K562 (cell line): Measurements from ENCODE around the gene DPF1. TPM values are rescaled to one million over a fixed set of nuclear protein-coding genes. Genes with fewer than 3 reads are reported as not detected.

ENCODE experiments used
- CREB3 ChIP-seq: fragments of 450-650 bp; conservative IDR thresholded peaks from 2 replicates; pipeline ENCODE4 v1.6.1; 2016; ENCODE audit warnings: missing genetic modification characterization, low read depth, mild to moderate bottlenecking, missing compliant biosample characterization, moderate library complexity
- FOXO4 ChIP-seq: fragments of 450-650 bp; formaldehyde crosslinking; IDR thresholded peaks from 2 replicates; pipeline ENCODE4 v1.4.0; 2020; ENCODE audit warnings: mild to moderate bottlenecking, moderate library complexity
- FOXP1 ChIP-seq: sonication (generic); formaldehyde crosslinking; IDR thresholded peaks from 2 replicates; pipeline ENCODE4 v1.8.0; 2022; ENCODE audit warnings: mild to moderate bottlenecking, missing genetic modification reagents
- HDAC3 ChIP-seq: fragments of 450-650 bp; IDR thresholded peaks from 2 replicates; pipeline ENCODE4 v1.6.1; 2018; ENCODE audit warnings: borderline replicate concordance, mild to moderate bottlenecking, moderate library complexity; ENCODE audit not compliant: partially characterized antibody
- MED1 ChIP-seq: sonication (generic); formaldehyde crosslinking; IDR thresholded peaks from 2 replicates; pipeline ENCODE4 v1.8.1; 2023; ENCODE audit warnings: missing genetic modification reagents, borderline replicate concordance
- NR2C1 ChIP-seq, 2 experiments: fragments of 450-650 bp; IDR thresholded peaks; 2 replicates each; pipeline ENCODE4 v1.6.1; 2017; ENCODE audit warnings: mild to moderate bottlenecking in 2 of 2, antibody characterized with exemption in 1 of 2, inconsistent platforms in 1 of 2, missing compliant biosample characterization in 1 of 2, missing genetic modification characterization in 1 of 2
- PML ChIP-seq: IDR thresholded peaks from 2 replicates; pipeline ENCODE4 v1.6.1; 2012; ENCODE audit warnings: low read length, inconsistent platforms
- TFAM ChIP-seq: fragments of 250-450 bp; sonication (Bioruptor Pico); conservative IDR thresholded peaks from 2 replicates; pipeline ENCODE4 v1.5.0; 2021; ENCODE audit warnings: mild to moderate bottlenecking, moderate library complexity
- ZBTB7A ChIP-seq: IDR thresholded peaks from 2 replicates; pipeline ENCODE4 v1.6.1; 2011; ENCODE audit warnings: low read depth, mild to moderate bottlenecking, low read length, moderate library complexity, borderline replicate concordance; ENCODE audit not compliant: control insufficient read depth
- ZNF707 ChIP-seq: fragments of 250-450 bp; sonication (Bioruptor Pico); conservative IDR thresholded peaks from 2 replicates; pipeline ENCODE4 v1.8.0; 2022; ENCODE audit warnings: inconsistent platforms, mild to moderate bottlenecking, moderate library complexity
- polyA plus RNA-seq, 8 experiments: library from polyadenylated mRNA; depleted of rRNA in 4 of 8; stranded (reverse) in 5 of 8; unstranded in 3 of 8; fragments of >200 nt; fragmentation: Nextera tagmentation in 2 of 8; fragmentation: Illumina TruSeq in 1 of 8; extraction: Ambion mirVana in 2 of 8; extraction: Trizol in 1 of 8; gene quantifications; 2 replicates each; pipeline versions ENCODE4 v1.2.1 to v1.2.3, GENCODE V29; 2011 to 2014; ENCODE audit warnings: inconsistent platforms in 1 of 8, missing spikeins in 1 of 8
- total RNA-seq, 7 experiments: library from RNA; depleted of rRNA in 6 of 7; stranded (reverse); fragments of >200 nt in 6 of 7; fragmentation: Illumina TruSeq in 2 of 7; extraction: Trizol in 2 of 7; gene quantifications; 2 replicates each; pipeline versions ENCODE4 v1.2.1 to v1.2.3, GENCODE V29; 2011 to 2021; ENCODE audit warnings: low replicate concordance in 1 of 7

Gene DPF1
- total and polyA plus RNA-seq, 9 of the 15 experiments (the other 6 are each of a cell fraction or from before 2014, with no cell fraction given), result 0.10 to 5.7 (median 3.1) TPM

GRCh38 chr19:38270587-38271167, 46.7 kb upstream of the DPF1 start (continued):
- no peak for TF ChIP-seq FOXO4 (CRISPR knock-in tag)
- no peak for TF ChIP-seq TFAM (CRISPR knock-in tag)
- no peak for TF ChIP-seq MED1 (CRISPR knock-in tag)
- no peak for TF ChIP-seq CREB3 (tag)
- TF ChIP-seq FOXP1 (CRISPR knock-in tag), result no peak
- TF ChIP-seq ZBTB7A, result peak; percentile 40; the same call in 1 of the 2 replicates
- TF ChIP-seq PML, result no peak
- TF ChIP-seq ZNF707 (CRISPR knock-in tag), result no peak
- TF ChIP-seq NR2C1 (IDR thresholded peaks at IDR 0.05), result peak; percentile 19; the same call in 1 of the 2 replicates
- TF ChIP-seq NR2C1 (tag; IDR thresholded peaks at IDR 0.05), result no peak
- TF ChIP-seq HDAC3, result peak; percentile 58
